WTC11 (cell line): ENCODE results near the gene EEIG2.

Experiments
- ATF1 ChIP-seq: sonication (generic); formaldehyde crosslinking; IDR thresholded peaks from 2 replicates; pipeline ENCODE4 v1.8.1; 2023; ENCODE audit warnings: mild to moderate bottlenecking, moderate library complexity, missing genetic modification reagents
- E2F4 ChIP-seq: sonication (generic); formaldehyde crosslinking; IDR thresholded peaks from 2 replicates; pipeline ENCODE4 v1.8.1; 2022; ENCODE audit warnings: low read depth, mild to moderate bottlenecking, moderate library complexity, missing genetic modification reagents, borderline replicate concordance
- FOXP1 ChIP-seq: sonication (generic); formaldehyde crosslinking; IDR thresholded peaks from 2 replicates; pipeline ENCODE4 v1.8.0; 2022; ENCODE audit warnings: missing genetic modification reagents, mild to moderate bottlenecking, moderate library complexity, borderline replicate concordance
- NR3C1 ChIP-seq: sonication (generic); formaldehyde crosslinking; conservative IDR thresholded peaks from 2 replicates; pipeline ENCODE4 v1.8.1; 2023; ENCODE audit warnings: low read depth, mild to moderate bottlenecking, missing genetic modification reagents
- PREB ChIP-seq: sonication (generic); formaldehyde crosslinking; IDR thresholded peaks from 2 replicates; pipeline ENCODE4 v1.8.1; 2022; ENCODE audit warnings: mild to moderate bottlenecking, missing genetic modification reagents, moderate library complexity, borderline replicate concordance
- ZMAT4 ChIP-seq: fragments of 250-450 bp; sonication (Bioruptor Pico); IDR thresholded peaks from 2 replicates; pipeline ENCODE4 v1.9.0; 2021; ENCODE audit warnings: mild to moderate bottlenecking
- TF ChIP-seq, protein P1 (sequence below): fragments of 200-600 bp; IDR thresholded peaks from 2 replicates; pipeline ENCODE4 v1.8.0; 2022; ENCODE audit warnings: antibody characterized with exemption
- TF ChIP-seq, protein P2 (sequence below): sonication (generic); formaldehyde crosslinking; IDR thresholded peaks from 2 replicates; pipeline ENCODE4 v1.8.0; 2022; ENCODE audit warnings: mild to moderate bottlenecking, missing genetic modification reagents

GRCh38 chr1:108593448-108593847 is 33.5 kb downstream of the EEIG2 start:
- TF ChIP-seq ATF1 (CRISPR knock-in tag) = no peak
- TF ChIP-seq PREB = no peak
- no peak for TF ChIP-seq FOXP1 (CRISPR knock-in tag)
- TF ChIP-seq, protein P1, sequence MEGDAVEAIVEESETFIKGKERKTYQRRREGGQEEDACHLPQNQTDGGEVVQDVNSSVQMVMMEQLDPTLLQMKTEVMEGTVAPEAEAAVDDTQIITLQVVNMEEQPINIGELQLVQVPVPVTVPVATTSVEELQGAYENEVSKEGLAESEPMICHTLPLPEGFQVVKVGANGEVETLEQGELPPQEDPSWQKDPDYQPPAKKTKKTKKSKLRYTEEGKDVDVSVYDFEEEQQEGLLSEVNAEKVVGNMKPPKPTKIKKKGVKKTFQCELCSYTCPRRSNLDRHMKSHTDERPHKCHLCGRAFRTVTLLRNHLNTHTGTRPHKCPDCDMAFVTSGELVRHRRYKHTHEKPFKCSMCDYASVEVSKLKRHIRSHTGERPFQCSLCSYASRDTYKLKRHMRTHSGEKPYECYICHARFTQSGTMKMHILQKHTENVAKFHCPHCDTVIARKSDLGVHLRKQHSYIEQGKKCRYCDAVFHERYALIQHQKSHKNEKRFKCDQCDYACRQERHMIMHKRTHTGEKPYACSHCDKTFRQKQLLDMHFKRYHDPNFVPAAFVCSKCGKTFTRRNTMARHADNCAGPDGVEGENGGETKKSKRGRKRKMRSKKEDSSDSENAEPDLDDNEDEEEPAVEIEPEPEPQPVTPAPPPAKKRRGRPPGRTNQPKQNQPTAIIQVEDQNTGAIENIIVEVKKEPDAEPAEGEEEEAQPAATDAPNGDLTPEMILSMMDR = no peak
- no peak for TF ChIP-seq NR3C1 (CRISPR knock-in tag)
- no peak for TF ChIP-seq E2F4 (CRISPR knock-in tag)
- TF ChIP-seq, protein P2, sequence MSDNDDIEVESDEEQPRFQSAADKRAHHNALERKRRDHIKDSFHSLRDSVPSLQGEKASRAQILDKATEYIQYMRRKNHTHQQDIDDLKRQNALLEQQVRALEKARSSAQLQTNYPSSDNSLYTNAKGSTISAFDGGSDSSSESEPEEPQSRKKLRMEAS = no peak
- TF ChIP-seq ZMAT4 (CRISPR knock-in tag) = no peak
